MM.1S (cell line): ENCODE data around the gene IRS2.

ENCODE experiments used
- DNase-seq: peaks from one replicate; pipeline ENCODE4 v3.0.0-alpha.2; 2015
- H2AFZ ChIP-seq: fragments of 300-600 bp; sonication (generic); 2 replicates; pipeline ENCODE4 v1.6.0; 2016; ENCODE audit warnings: antibody characterized with exemption, low read length
- H3F3A ChIP-seq: fragments of 300-600 bp; sonication (generic); 2 replicates; pipeline ENCODE4 v1.6.1; 2016; ENCODE audit warnings: mild to moderate bottlenecking, antibody characterized with exemption, low read length, moderate library complexity, mixed read lengths; ENCODE audit not compliant: insufficient read depth
- H3K27ac ChIP-seq: fragments of 300-600 bp; sonication (generic); 2 replicates; pipeline ENCODE4 v1.5.1; 2016; ENCODE audit warnings: mild to moderate bottlenecking, low read length
- H3K27me3 ChIP-seq: fragments of 300-600 bp; sonication (generic); replicated peaks from 2 replicates; pipeline ENCODE4 v1.6.0; 2016; ENCODE audit warnings: low read length; ENCODE audit not compliant: insufficient read depth
- H3K36me3 ChIP-seq: fragments of 300-600 bp; sonication (generic); replicated peaks from 2 replicates; pipeline ENCODE4 v1.6.1; 2016; ENCODE audit warnings: mild to moderate bottlenecking, low read length, mixed read lengths; ENCODE audit not compliant: insufficient read depth
- H3K4me1 ChIP-seq: fragments of 300-600 bp; sonication (generic); 2 replicates; pipeline ENCODE4 v1.6.1; 2016; ENCODE audit warnings: low read length, mixed read lengths
- H3K4me2 ChIP-seq: fragments of 300-600 bp; sonication (generic); 2 replicates; pipeline ENCODE4 v1.6.0; 2016; ENCODE audit warnings: low read depth, low read length
- H3K4me3 ChIP-seq: fragments of 300-600 bp; sonication (generic); 2 replicates; pipeline ENCODE4 v1.5.1; 2016; ENCODE audit warnings: low read length, mixed read lengths
- H3K79me2 ChIP-seq: fragments of 300-600 bp; sonication (generic); 2 replicates; pipeline ENCODE4 v1.6.1; 2016; ENCODE audit warnings: mixed run types, low read length, mixed read lengths
- H3K9ac ChIP-seq: fragments of 300-600 bp; sonication (generic); 2 replicates; pipeline ENCODE4 v1.6.1; 2016; ENCODE audit warnings: low read length, mixed read lengths
- H3K9me2 ChIP-seq: fragments of 300-600 bp; sonication (generic); replicated peaks from 2 replicates; pipeline ENCODE4 v1.6.1; 2016; ENCODE audit warnings: mild to moderate bottlenecking, low read length, mixed read lengths; ENCODE audit not compliant: insufficient read depth
- H3K9me3 ChIP-seq: fragments of 300-600 bp; sonication (generic); replicated peaks from 2 replicates; pipeline ENCODE4 v1.6.1; 2016; ENCODE audit warnings: mild to moderate bottlenecking, low read length, mixed read lengths; ENCODE audit not compliant: insufficient read depth
- H4K20me1 ChIP-seq: fragments of 300-600 bp; sonication (generic); 2 replicates; pipeline ENCODE4 v1.6.1; 2016; ENCODE audit warnings: mild to moderate bottlenecking, low read length, moderate library complexity, mixed read lengths; ENCODE audit not compliant: insufficient read depth
- EZH2 ChIP-seq: fragments of 300-600 bp; sonication (generic); optimal IDR thresholded peaks from 2 replicates; pipeline ENCODE3; 2017; ENCODE audit warnings: low read depth, mild to moderate bottlenecking, antibody characterized with exemption, low read length, mixed read lengths
- EZH2phosphoT487 ChIP-seq: fragments of 300-600 bp; sonication (generic); IDR thresholded peaks from 2 replicates; pipeline ENCODE4 v1.6.1; 2018; ENCODE audit warnings: antibody characterized with exemption, low read length
- TF ChIP-seq, protein P1 (sequence below): fragments of 300-600 bp; sonication (generic); IDR thresholded peaks from 2 replicates; pipeline ENCODE4 v1.5.1; 2016; ENCODE audit warnings: antibody characterized with exemption, low read length, mixed read lengths

The IRS2 gene

GRCh38 chr13:109804654-109805053, 18.3 kb upstream of the IRS2 start:
- Histone ChIP-seq H3K79me2 (no peaks in the 10 kb centered on the region), H2AFZ (no peak overlapping the region), H3K27ac (no peak overlapping the region), H3K4me2 (no peak overlapping the region), H3K4me3 (no peak overlapping the region), H4K20me1 (no peaks in the 10 kb centered on the region), H3K27me3 (no peaks in the 10 kb centered on the region), H3K9me3 (no peaks in the 10 kb centered on the region), H3K9ac (no peak overlapping the region), H3K4me1 (no peaks in the 10 kb centered on the region), H3K9me2 (no peaks in the 10 kb centered on the region), H3F3A (no peaks in the 10 kb centered on the region), H3K36me3 (no peaks in the 10 kb centered on the region)
- no peak for DNase-seq
- TF ChIP-seq, protein P1, sequence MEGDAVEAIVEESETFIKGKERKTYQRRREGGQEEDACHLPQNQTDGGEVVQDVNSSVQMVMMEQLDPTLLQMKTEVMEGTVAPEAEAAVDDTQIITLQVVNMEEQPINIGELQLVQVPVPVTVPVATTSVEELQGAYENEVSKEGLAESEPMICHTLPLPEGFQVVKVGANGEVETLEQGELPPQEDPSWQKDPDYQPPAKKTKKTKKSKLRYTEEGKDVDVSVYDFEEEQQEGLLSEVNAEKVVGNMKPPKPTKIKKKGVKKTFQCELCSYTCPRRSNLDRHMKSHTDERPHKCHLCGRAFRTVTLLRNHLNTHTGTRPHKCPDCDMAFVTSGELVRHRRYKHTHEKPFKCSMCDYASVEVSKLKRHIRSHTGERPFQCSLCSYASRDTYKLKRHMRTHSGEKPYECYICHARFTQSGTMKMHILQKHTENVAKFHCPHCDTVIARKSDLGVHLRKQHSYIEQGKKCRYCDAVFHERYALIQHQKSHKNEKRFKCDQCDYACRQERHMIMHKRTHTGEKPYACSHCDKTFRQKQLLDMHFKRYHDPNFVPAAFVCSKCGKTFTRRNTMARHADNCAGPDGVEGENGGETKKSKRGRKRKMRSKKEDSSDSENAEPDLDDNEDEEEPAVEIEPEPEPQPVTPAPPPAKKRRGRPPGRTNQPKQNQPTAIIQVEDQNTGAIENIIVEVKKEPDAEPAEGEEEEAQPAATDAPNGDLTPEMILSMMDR, result no peak
- no peak for TF ChIP-seq EZH2
- no peak for TF ChIP-seq EZH2phosphoT487

DNA sequence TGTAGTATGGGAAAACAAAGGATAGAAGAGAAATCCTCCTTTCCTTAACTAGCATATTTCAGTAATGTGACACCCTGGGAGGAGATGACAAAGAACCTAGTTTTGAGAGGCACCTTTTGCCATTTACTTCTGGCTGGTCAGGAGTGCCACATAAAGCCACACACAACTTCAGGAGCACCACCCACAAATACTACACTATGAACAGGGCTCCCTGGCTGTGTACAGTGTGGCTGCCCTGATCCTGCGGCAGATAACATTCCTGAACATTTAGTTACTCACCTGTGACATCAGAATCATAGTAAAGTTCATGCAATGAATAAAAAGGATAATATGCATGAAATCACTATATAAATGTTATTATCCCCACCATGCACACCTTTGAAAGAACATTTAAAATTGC, 17.4 kb upstream of the IRS2 start:
- DNase-seq, result no peak
- Histone ChIP-seq H3K9me2 (no peaks in the 10 kb centered on the region), H3K4me2 (no peak overlapping the region), H3K4me3 (no peak overlapping the region), H3K27ac (no peak overlapping the region), H3K36me3 (no peaks in the 10 kb centered on the region), H4K20me1 (no peaks in the 10 kb centered on the region), H3K27me3 (no peaks in the 10 kb centered on the region), H3K79me2 (no peaks in the 10 kb centered on the region), H3K4me1 (no peaks in the 10 kb centered on the region), H3K9me3 (no peaks in the 10 kb centered on the region), H3K9ac (no peak overlapping the region), H2AFZ (no peak overlapping the region), H3F3A (no peaks in the 10 kb centered on the region)
- no peak for TF ChIP-seq EZH2phosphoT487
- no peak for TF ChIP-seq EZH2
- TF ChIP-seq, protein P1, result no peak

DNA sequence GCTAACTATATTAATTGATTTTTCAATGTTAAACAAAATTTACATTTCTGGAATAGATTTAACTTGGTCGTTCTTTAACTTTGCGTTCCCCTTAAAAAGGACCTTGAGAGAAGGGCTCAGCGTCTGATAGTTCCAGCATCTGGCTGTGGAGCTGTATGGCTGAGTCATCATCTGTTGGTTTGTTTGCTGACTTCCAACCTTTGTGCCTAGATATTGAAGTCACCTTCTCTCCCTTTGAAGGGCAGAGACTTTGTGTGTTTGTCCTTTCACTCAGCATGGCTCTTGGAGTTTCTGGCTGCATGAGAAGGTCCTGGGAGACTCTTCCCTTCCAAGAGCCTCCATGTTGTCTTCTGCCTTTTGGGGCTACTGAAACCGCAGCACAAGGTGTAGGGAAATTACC, 16.6 kb upstream of the IRS2 start:
- no peak overlapping the region for H3K9ac ChIP-seq
- TF ChIP-seq EZH2 (no peak), EZH2phosphoT487 (no peak)
- TF ChIP-seq, protein P1, result no peak
- H3K4me3 ChIP-seq, result no peak overlapping the region
- H3K9me3 ChIP-seq, result no peaks in the 10 kb centered on the region
- H2AFZ ChIP-seq, result no peak overlapping the region
- no peak overlapping the region for H3K27ac ChIP-seq
- no peaks in the 10 kb centered on the region for H3K79me2 ChIP-seq
- H3K9me2 ChIP-seq, result no peaks in the 10 kb centered on the region
- H3K27me3 ChIP-seq, result no peaks in the 10 kb centered on the region
- no peaks in the 10 kb centered on the region for H3K36me3 ChIP-seq
- no peaks in the 10 kb centered on the region for H3F3A ChIP-seq
- no peaks in the 10 kb centered on the region for H4K20me1 ChIP-seq
- no peak for DNase-seq
- no peak overlapping the region for H3K4me2 ChIP-seq
- H3K4me1 ChIP-seq, result no peaks in the 10 kb centered on the region
